GM10847 (cell line): ENCODE results near the gene KRTAP4-1.

ENCODE experiments used
- POLR2A ChIP-seq: IDR thresholded peaks from 2 replicates; pipeline ENCODE4 v1.6.1; 2011; ENCODE audit not compliant: insufficient read length; ENCODE audit errors: extremely low read depth

Gene KRTAP4-1

GRCh38 chr17:41144846-41145245 lies 39.9 kb downstream of the KRTAP4-1 start:
- no peak for TF ChIP-seq POLR2A

GRCh38 chr17:41141361-41141760 lies 43.4 kb downstream of the KRTAP4-1 start:
- no peak for TF ChIP-seq POLR2A

- TF ChIP-seq POLR2A: no peak
These were observed 44.2 kb downstream of the KRTAP4-1 start, which contains the start of gene KRTAP4-6 for GRCh38 chr17:41140360-41141131. Gene KRTAP4-6, minus strand, starts transcription at chr17:41140544. Its CDS starts 57 bp downstream, at chr17:41140487.
